A549 (cell line): Measurements from ENCODE around the gene XPO1. TPM values are rescaled to one million over a fixed set of nuclear protein-coding genes. Genes with fewer than 3 reads are reported as not detected.
A peak's percentile ranks its signal among the peaks of the same experiment; 100 is the strongest.

ENCODE experiments used
- BHLHE40 ChIP-seq: IDR thresholded peaks from 2 replicates; pipeline ENCODE4 v1.6.1; 2012; ENCODE audit warnings: low read depth, low read length, inconsistent platforms
- CBX8 ChIP-seq: fragments of 200-600 bp; sonication (generic); IDR thresholded peaks from 2 replicates; pipeline ENCODE4 v1.6.1; 2016
- CEBPB ChIP-seq, 2 experiments: fragments of >200 bp in 1 of 2; sonication (Bioruptor Twin) in 1 of 2; formaldehyde crosslinking in 1 of 2; IDR thresholded peaks; 2 replicates each; pipeline ENCODE4 v1.6.1; 2012 to 2016
- CHD4 ChIP-seq: fragments of 200-600 bp; sonication (generic); IDR thresholded peaks from 2 replicates; pipeline ENCODE4 v1.6.1; 2016; ENCODE audit warnings: antibody characterized with exemption, mild to moderate bottlenecking, borderline replicate concordance
- E2F6 ChIP-seq: IDR thresholded peaks from 2 replicates; pipeline ENCODE4 v1.6.1; 2012; ENCODE audit warnings: low read depth, borderline replicate concordance
- EP300 ChIP-seq, 2 experiments: fragments of >200 bp; sonication (Bioruptor Twin); formaldehyde crosslinking; IDR thresholded peaks; 2 replicates in 1 of 2; 3 replicates in 1 of 2; pipeline ENCODE4 v1.6.1; 2016 to 2017
- ESRRA ChIP-seq: fragments of 150-350 bp; IDR thresholded peaks from 2 replicates; pipeline ENCODE4 v1.6.1; 2014; ENCODE audit warnings: mild to moderate bottlenecking, low read length, borderline replicate concordance
- FOSB ChIP-seq: fragments of 250-450 bp; sonication (Bioruptor Pico); IDR thresholded peaks from 2 replicates; pipeline ENCODE4 v1.5.0; 2020; ENCODE audit warnings: mild to moderate bottlenecking, moderate library complexity
- FOXS1 ChIP-seq: fragments of 250-450 bp; sonication (Bioruptor Pico); IDR thresholded peaks from 2 replicates; pipeline ENCODE4 v1.5.0; 2020; ENCODE audit warnings: mild to moderate bottlenecking, moderate library complexity
- HES2 ChIP-seq: fragments of >200 bp; sonication (Bioruptor Twin); formaldehyde crosslinking; IDR thresholded peaks from 2 replicates; pipeline ENCODE4 v1.6.1; 2016
- JUNB ChIP-seq: fragments of >200 bp; sonication (Bioruptor Twin); formaldehyde crosslinking; IDR thresholded peaks from 2 replicates; pipeline ENCODE4 v1.6.1; 2016
- KDM5A ChIP-seq: fragments of 200-600 bp; sonication (generic); IDR thresholded peaks from 2 replicates; pipeline ENCODE4 v1.6.1; 2016; ENCODE audit warnings: antibody characterized with exemption, mild to moderate bottlenecking
- MAFK ChIP-seq: fragments of 450-650 bp; IDR thresholded peaks from 2 replicates; pipeline ENCODE4 v1.6.1; 2014; ENCODE audit not compliant: partially characterized antibody
- NPAS2 ChIP-seq: fragments of 250-450 bp; sonication (Bioruptor Pico); IDR thresholded peaks from 2 replicates; pipeline ENCODE4 v1.8.0; 2022; ENCODE audit warnings: mild to moderate bottlenecking, moderate library complexity, borderline replicate concordance
- PHF8 ChIP-seq: fragments of 200-600 bp; sonication (generic); IDR thresholded peaks from 2 replicates; pipeline ENCODE4 v1.6.1; 2016; ENCODE audit warnings: low read depth, mild to moderate bottlenecking, antibody characterized with exemption, moderate library complexity, borderline replicate concordance
- POLR2AphosphoS2 ChIP-seq: conservative IDR thresholded peaks from 2 replicates; pipeline ENCODE4 v1.6.1; 2012; ENCODE audit warnings: low read length, improper control_type of control experiment, inconsistent platforms
- RAD21 ChIP-seq, 2 experiments: fragments of >200 bp in 1 of 2; sonication (Bioruptor Twin) in 1 of 2; formaldehyde crosslinking in 1 of 2; IDR thresholded peaks in 1 of 2; conservative IDR thresholded peaks in 1 of 2; 2 replicates in 1 of 2; 3 replicates in 1 of 2; pipeline ENCODE4 v1.6.1; 2012 to 2018; ENCODE audit warnings: inconsistent platforms in 1 of 2
- RCOR1 ChIP-seq: fragments of 150-350 bp; IDR thresholded peaks from 2 replicates; pipeline ENCODE4 v1.6.1; 2014; ENCODE audit warnings: antibody characterized with exemption, low read length, low read depth
- REST ChIP-seq: fragments of 200-600 bp; sonication (generic); IDR thresholded peaks from 2 replicates; pipeline ENCODE4 v1.6.1; 2016; ENCODE audit warnings: antibody characterized with exemption, mild to moderate bottlenecking, moderate library complexity
- SMC3 ChIP-seq: fragments of >200 bp; sonication (Bioruptor Twin); formaldehyde crosslinking; IDR thresholded peaks from 3 replicates; pipeline ENCODE4 v1.6.1; 2018; ENCODE audit warnings: inconsistent platforms
- TP53 ChIP-seq: fragments of 250-450 bp; sonication (Bioruptor Pico); IDR thresholded peaks from 2 replicates; pipeline ENCODE4 v1.5.0; 2021; ENCODE audit warnings: mild to moderate bottlenecking, moderate library complexity
- ZC3H11A ChIP-seq: fragments of 450-650 bp; IDR thresholded peaks from 2 replicates; pipeline ENCODE4 v1.6.1; 2014; ENCODE audit warnings: antibody characterized with exemption, mild to moderate bottlenecking
- polyA plus RNA-seq, 4 experiments: library from polyadenylated mRNA; depleted of rRNA in 3 of 4; stranded (reverse); fragments of >200 nt; fragmentation: RNase III in 1 of 4; extraction: RNeasy Plus Mini Kit Qiagen cat#74134 plus additional on column Dnase treatment in 1 of 4; gene quantifications; 2 replicates in 3 of 4; 3 replicates in 1 of 4; pipeline ENCODE4 v1.2.3, GENCODE V29; 2011 to 2017
- TF ChIP-seq, protein P1 (sequence below): fragments of >200 bp; sonication (Bioruptor Twin); formaldehyde crosslinking; IDR thresholded peaks from 3 replicates; pipeline ENCODE4 v1.5.1; 2016

The XPO1 gene
- polyA plus RNA-seq, 2 of the 4 experiments (the other 2 are of a cell fraction) = 152 to 216 TPM

DNA sequence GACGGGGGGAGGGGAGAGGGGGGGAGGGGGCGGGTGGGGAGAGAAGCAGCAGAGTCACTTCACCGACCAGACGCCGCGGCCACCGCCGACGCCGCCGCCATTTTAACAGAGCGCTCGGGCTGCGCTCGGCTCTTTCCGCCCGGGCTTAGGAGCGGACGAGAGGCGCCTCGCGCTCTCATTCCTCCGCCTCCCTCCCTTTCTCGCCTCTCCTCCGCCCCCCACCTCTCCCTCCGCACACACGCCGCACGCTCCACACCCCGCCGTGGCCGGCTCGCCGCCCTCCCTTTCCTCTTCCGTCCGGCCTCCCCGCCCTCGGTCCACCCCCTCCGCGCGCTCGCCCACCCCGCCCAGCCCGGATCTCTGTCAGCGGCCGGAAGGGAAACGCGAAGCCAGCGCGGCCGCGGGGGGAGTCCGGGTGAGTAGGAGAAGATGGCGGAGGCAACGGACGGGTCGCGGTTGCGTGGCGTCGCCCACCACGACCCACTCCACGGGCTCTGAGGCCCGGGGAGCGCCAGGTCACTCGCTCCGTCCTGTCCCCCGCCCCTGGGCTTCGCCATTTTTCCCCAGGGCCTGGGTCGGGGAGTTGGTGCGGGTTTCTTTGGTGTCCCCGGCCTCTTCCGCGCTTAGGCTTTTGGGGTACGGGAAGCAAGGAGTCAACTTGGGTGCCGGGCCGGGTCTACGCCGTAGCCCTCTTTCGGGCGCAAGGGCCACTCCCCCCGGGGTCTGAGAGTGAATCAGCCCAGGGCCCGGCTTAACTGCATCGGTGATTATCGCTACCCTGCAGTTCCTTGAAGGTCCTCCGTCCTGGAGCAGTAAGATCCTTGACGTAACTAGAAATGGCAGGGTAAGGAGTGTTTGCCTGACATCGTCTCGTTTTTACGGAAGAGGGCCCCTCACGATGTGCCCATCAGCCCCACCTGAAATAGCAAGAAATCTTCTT is 66.9 kb downstream of the XPO1 start, which contains the start of gene USP34 (continued):
- no peak for TF ChIP-seq E2F6
- no peak for TF ChIP-seq POLR2AphosphoS2
- TF ChIP-seq KDM5A = no peak
- TF ChIP-seq ZC3H11A = no peak
- TF ChIP-seq CHD4 = no peak
- TF ChIP-seq JUNB = no peak
- TF ChIP-seq FOSB (CRISPR knock-in tag) = no peak
- TF ChIP-seq BHLHE40 = no peak
- no peak for TF ChIP-seq REST
- TF ChIP-seq, protein P1, sequence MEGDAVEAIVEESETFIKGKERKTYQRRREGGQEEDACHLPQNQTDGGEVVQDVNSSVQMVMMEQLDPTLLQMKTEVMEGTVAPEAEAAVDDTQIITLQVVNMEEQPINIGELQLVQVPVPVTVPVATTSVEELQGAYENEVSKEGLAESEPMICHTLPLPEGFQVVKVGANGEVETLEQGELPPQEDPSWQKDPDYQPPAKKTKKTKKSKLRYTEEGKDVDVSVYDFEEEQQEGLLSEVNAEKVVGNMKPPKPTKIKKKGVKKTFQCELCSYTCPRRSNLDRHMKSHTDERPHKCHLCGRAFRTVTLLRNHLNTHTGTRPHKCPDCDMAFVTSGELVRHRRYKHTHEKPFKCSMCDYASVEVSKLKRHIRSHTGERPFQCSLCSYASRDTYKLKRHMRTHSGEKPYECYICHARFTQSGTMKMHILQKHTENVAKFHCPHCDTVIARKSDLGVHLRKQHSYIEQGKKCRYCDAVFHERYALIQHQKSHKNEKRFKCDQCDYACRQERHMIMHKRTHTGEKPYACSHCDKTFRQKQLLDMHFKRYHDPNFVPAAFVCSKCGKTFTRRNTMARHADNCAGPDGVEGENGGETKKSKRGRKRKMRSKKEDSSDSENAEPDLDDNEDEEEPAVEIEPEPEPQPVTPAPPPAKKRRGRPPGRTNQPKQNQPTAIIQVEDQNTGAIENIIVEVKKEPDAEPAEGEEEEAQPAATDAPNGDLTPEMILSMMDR = no peak
- no peak; the same call in 2 of the 3 replicates for TF ChIP-seq SMC3
- TF ChIP-seq NPAS2 (CRISPR knock-in tag) = no peak
- TF ChIP-seq MAFK = no peak
- TF ChIP-seq TP53 (CRISPR knock-in tag) = 0 out of 2 replicates have a peak, but pooled peaks have one; percentile 1
- no peak for TF ChIP-seq EP300 (IDR thresholded peaks at IDR 0.05)
- TF ChIP-seq PHF8 = peak; percentile 100
- no peak for TF ChIP-seq CEBPB (IDR thresholded peaks at IDR 0.05)
- no peak for TF ChIP-seq HES2
- no peak for TF ChIP-seq FOXS1 (CRISPR knock-in tag)
- TF ChIP-seq CBX8 = no peak
- no peak for TF ChIP-seq RCOR1
- TF ChIP-seq ESRRA = no peak
- peak in 1 of 2 experiments; percentile 11; a peak in 1 of 5 replicates for TF ChIP-seq RAD21 (conservative IDR thresholded peaks at IDR 0.05 in 1 of 2, IDR thresholded peaks at IDR 0.05 in 1 of 2)
